ENCODE results near the gene STXBP4.

DNA sequence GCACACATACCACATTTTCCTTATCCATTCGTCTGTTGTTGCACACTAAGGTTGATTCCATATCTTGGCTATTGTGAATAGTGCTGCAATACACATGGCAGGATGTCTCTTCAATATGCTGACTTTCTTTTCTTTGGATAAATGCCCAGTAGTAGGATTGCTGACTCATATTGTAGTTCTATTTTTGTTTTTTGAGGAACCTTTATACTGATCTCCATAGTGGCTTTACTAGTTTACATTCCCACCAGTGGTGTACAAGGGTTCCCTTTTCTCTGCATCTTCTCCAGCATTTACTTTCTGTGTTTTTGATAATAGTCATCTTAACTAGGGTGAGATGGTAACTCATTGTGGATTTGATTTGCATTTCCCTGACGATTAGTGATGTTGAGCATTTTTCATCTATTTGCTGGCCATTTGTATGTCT, 118.1 kb downstream of the STXBP4 start:
- TF ChIP-seq, protein P1, sequence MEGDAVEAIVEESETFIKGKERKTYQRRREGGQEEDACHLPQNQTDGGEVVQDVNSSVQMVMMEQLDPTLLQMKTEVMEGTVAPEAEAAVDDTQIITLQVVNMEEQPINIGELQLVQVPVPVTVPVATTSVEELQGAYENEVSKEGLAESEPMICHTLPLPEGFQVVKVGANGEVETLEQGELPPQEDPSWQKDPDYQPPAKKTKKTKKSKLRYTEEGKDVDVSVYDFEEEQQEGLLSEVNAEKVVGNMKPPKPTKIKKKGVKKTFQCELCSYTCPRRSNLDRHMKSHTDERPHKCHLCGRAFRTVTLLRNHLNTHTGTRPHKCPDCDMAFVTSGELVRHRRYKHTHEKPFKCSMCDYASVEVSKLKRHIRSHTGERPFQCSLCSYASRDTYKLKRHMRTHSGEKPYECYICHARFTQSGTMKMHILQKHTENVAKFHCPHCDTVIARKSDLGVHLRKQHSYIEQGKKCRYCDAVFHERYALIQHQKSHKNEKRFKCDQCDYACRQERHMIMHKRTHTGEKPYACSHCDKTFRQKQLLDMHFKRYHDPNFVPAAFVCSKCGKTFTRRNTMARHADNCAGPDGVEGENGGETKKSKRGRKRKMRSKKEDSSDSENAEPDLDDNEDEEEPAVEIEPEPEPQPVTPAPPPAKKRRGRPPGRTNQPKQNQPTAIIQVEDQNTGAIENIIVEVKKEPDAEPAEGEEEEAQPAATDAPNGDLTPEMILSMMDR (optimal IDR thresholded peaks at IDR 0.05 in 1 of 3, IDR thresholded peaks at IDR 0.05 in 1 of 3, conservative IDR thresholded peaks at IDR 0.05 in 1 of 3; ENCODE audit: extremely low read depth in 1 of 3, insufficient read depth in 2 of 3, low read length in 3 of 3), result no peak
- no peak for TF ChIP-seq EZH2 (IDR thresholded peaks at IDR 0.05; ENCODE audit: low read length)
